ENCODE data around the gene TBXT.

The TBXT gene

GRCh38 chr6:166201878-166202277 lies 34.2 kb upstream of the TBXT start:
- Histone ChIP-seq H3K36me3 (ENCODE audit: control insufficient read depth in 2 of 2, insufficient read depth in 1 of 2, low read length in 2 of 2) (no peaks in the 10 kb centered on the region), H3K4me1 (ENCODE audit: control insufficient read depth, insufficient read depth, low read length) (peaks cover 3% of the 10 kb centered on the region), H3K27ac (ENCODE audit: extremely low read depth, low read depth, low read length) (no peak overlapping the region), H3K9me3 (ENCODE audit: control insufficient read depth, insufficient read depth, low read depth, low read length) (no peaks in the 10 kb centered on the region), H3K4me3 (ENCODE audit: low read depth, low read length) (no peak overlapping the region)
- ChIA-PET CTCF (interaction anchor here (0.6 kb wide), 1 partner anchor 39 kb away, joined by 3 read pairs; no protein-coding TSS in a partner anchor), POLR2A (no interaction called here)
- TF ChIP-seq ZNF555 (tag by site-specific recombination; conservative IDR thresholded peaks at IDR 0.05) (no peak), ZNF624 (tag by site-specific recombination; IDR thresholded peaks at IDR 0.05) (no peak), ZNF354C (tag by site-specific recombination; IDR thresholded peaks at IDR 0.05; ENCODE audit: borderline replicate concordance, low read depth) (no peak), ELK4 (IDR thresholded peaks at IDR 0.05; ENCODE audit: borderline replicate concordance, low read depth, low read length) (no peak), GLIS2 (tag by site-specific recombination; IDR thresholded peaks at IDR 0.05) (no peak), ZNF785 (tag by site-specific recombination; IDR thresholded peaks at IDR 0.05) (no peak), ZFP41 (tag by site-specific recombination; IDR thresholded peaks at IDR 0.05; ENCODE audit: borderline replicate concordance) (no peak), ZNF157 (tag by site-specific recombination; IDR thresholded peaks at IDR 0.05) (no peak), ZNF174 (tag by site-specific recombination; IDR thresholded peaks at IDR 0.05) (no peak), ZSCAN16 (tag by site-specific recombination; IDR thresholded peaks at IDR 0.05) (no peak), ZNF302 (tag by site-specific recombination; IDR thresholded peaks at IDR 0.05; ENCODE audit: low read depth) (no peak)

DNA sequence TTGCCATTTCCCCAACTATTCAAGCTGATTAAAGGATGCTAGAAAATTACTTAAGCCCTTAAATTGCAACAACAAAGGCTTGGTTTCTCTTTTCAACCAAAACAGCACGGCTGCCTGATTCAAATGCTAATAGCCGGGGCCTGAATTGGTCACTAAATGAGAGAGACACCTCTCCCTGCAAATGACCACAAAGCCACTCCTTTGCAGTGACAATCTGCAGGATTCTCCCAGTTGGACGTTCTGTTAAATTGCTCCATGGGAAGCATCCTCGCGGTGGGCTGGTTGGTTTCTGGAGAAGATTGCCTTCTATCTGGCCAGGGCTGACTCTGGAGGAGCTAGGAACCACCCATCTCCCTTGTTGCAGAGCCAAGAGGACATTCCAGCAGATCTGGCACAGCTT lies 29.7 kb upstream of the TBXT start:
- H3K9me3 ChIP-seq (ENCODE audit: control insufficient read depth, insufficient read depth, low read depth, low read length), result no peaks in the 10 kb centered on the region
- TF ChIP-seq, protein P1, sequence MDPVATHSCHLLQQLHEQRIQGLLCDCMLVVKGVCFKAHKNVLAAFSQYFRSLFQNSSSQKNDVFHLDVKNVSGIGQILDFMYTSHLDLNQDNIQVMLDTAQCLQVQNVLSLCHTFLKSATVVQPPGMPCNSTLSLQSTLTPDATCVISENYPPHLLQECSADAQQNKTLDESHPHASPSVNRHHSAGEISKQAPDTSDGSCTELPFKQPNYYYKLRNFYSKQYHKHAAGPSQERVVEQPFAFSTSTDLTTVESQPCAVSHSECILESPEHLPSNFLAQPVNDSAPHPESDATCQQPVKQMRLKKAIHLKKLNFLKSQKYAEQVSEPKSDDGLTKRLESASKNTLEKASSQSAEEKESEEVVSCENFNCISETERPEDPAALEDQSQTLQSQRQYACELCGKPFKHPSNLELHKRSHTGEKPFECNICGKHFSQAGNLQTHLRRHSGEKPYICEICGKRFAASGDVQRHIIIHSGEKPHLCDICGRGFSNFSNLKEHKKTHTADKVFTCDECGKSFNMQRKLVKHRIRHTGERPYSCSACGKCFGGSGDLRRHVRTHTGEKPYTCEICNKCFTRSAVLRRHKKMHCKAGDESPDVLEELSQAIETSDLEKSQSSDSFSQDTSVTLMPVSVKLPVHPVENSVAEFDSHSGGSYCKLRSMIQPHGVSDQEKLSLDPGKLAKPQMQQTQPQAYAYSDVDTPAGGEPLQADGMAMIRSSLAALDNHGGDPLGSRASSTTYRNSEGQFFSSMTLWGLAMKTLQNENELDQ (tag by site-specific recombination; IDR thresholded peaks at IDR 0.05; ENCODE audit: low read depth), result no peak
- TF ChIP-seq ZNF747 (tag by site-specific recombination; IDR thresholded peaks at IDR 0.05) (no peak), ZNF114 (tag by site-specific recombination; IDR thresholded peaks at IDR 0.05) (no peak), ZNF530 (tag by site-specific recombination; IDR thresholded peaks at IDR 0.05; ENCODE audit: low read depth) (no peak), ZNF830 (tag by site-specific recombination; IDR thresholded peaks at IDR 0.05; ENCODE audit: low read depth) (no peak), ZNF175 (tag by site-specific recombination; IDR thresholded peaks at IDR 0.05) (no peak), ZNF776 (tag by site-specific recombination; IDR thresholded peaks at IDR 0.05; ENCODE audit: borderline replicate concordance) (no peak)
- peaks cover 4% of the 10 kb centered on the region for H3K4me1 ChIP-seq (ENCODE audit: control insufficient read depth, insufficient read depth, low read length)
- no peak overlapping the region for H3K27ac ChIP-seq (ENCODE audit: extremely low read depth, low read depth, low read length)
- no peaks in the 10 kb centered on the region for H3K36me3 ChIP-seq (ENCODE audit: control insufficient read depth in 2 of 2, insufficient read depth in 1 of 2, low read length in 2 of 2)
- H3K4me3 ChIP-seq (ENCODE audit: low read depth, low read length), result no peak overlapping the region
- ChIA-PET CTCF (interaction anchor here (0.6 kb wide), 2 partner anchors 9 to 40 kb away, joined by 4 to 5 read pairs; no protein-coding TSS in a partner anchor), POLR2A (interaction anchor here (0.6 kb wide), 1 partner anchor 12 kb away, joined by 5 read pairs; no protein-coding TSS in a partner anchor)

DNA sequence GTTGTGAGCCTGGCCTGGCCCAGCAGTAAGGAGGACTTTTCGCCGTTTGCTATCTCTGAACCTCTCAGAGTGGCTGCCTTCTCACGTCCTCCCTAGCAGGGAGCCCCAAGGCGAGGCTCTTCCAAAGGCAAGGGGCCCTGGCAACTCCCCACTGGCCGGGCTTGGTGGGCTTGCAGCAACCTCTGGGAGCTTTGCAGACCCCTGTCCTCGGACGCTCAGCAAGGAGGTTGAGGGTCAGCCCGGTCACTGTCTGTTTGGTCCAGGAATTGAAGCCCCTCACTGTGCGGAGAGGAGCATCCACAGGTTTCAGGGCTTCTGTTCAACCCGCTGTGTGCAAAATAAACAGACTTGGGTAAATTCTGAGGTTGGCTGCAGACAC lies 28.2 kb upstream of the TBXT start:
- CTCF ChIA-PET, result interaction anchor here (1.2 kb wide), 1 partner anchor 39 kb away, joined by 3 read pairs; no protein-coding TSS in a partner anchor
- TF ChIP-seq ZNF560 (tag by site-specific recombination; IDR thresholded peaks at IDR 0.05; ENCODE audit: borderline replicate concordance), result no peak
- no peak for TF ChIP-seq ZNF548 (tag by site-specific recombination; IDR thresholded peaks at IDR 0.05)
- TF ChIP-seq ZNF610 (tag by site-specific recombination; IDR thresholded peaks at IDR 0.05; ENCODE audit: borderline replicate concordance), result no peak
- no peak for TF ChIP-seq ZNF211 (tag by site-specific recombination; IDR thresholded peaks at IDR 0.05; ENCODE audit: low read depth)
- TF ChIP-seq GLIS1 (tag by site-specific recombination; IDR thresholded peaks at IDR 0.05), result no peak
- TF ChIP-seq ELK4 (IDR thresholded peaks at IDR 0.05; ENCODE audit: borderline replicate concordance, low read depth, low read length), result no peak
- no peak for TF ChIP-seq ZNF626 (tag by site-specific recombination; IDR thresholded peaks at IDR 0.05)
- no peak for TF ChIP-seq SP3 (tag by site-specific recombination; IDR thresholded peaks at IDR 0.05)
- no peak for TF ChIP-seq ZNF585B (tag by site-specific recombination; IDR thresholded peaks at IDR 0.05)
- TF ChIP-seq ZNF664 (tag by site-specific recombination; IDR thresholded peaks at IDR 0.05), result no peak
- no peak for TF ChIP-seq OSR2 (tag by site-specific recombination; IDR thresholded peaks at IDR 0.05)
- no peak for TF ChIP-seq ZNF140 (tag by site-specific recombination; IDR thresholded peaks at IDR 0.05)

More for the DNA sequence above, 28.2 kb upstream of the TBXT start:
- POLR2A ChIA-PET, result no interaction called here
- no peaks in the 10 kb centered on the region for H3K9me3 ChIP-seq (ENCODE audit: control insufficient read depth, insufficient read depth, low read depth, low read length)
- no peak overlapping the region for H3K4me3 ChIP-seq (ENCODE audit: low read depth, low read length)
- no peak overlapping the region for H3K27ac ChIP-seq (ENCODE audit: extremely low read depth, low read depth, low read length)
- no peaks in the 10 kb centered on the region for H3K36me3 ChIP-seq (ENCODE audit: control insufficient read depth in 2 of 2, insufficient read depth in 1 of 2, low read length in 2 of 2)
- H3K4me1 ChIP-seq (ENCODE audit: control insufficient read depth, insufficient read depth, low read length), result peaks cover 4% of the 10 kb centered on the region
